ENCODE data around the gene PRKAR2A. TPM values are rescaled to one million over a fixed set of nuclear protein-coding genes. Genes with fewer than 3 reads are reported as not detected.
A peak's percentile ranks its signal among the peaks of the same experiment; 100 is the strongest.

PRKAR2A gene
- total RNA-seq (2014; rRNA removed; shearing (Covaris generic)): 25.8 and 30.2 TPM in 2 replicates
- 13.5 and 14.5 TPM in 2 replicates for polyA plus RNA-seq (2016; fragmentation: Nextera tagmentation; extraction: Ambion mirVana)
- long read RNA-seq, full-length matches to known transcripts: 4 of 8 reads
- long read RNA-seq, partial matches to known transcripts: 3 of 8 reads
- long read RNA-seq, other reads (novel, unspliced or antisense): 1 of 8 reads

DNA sequence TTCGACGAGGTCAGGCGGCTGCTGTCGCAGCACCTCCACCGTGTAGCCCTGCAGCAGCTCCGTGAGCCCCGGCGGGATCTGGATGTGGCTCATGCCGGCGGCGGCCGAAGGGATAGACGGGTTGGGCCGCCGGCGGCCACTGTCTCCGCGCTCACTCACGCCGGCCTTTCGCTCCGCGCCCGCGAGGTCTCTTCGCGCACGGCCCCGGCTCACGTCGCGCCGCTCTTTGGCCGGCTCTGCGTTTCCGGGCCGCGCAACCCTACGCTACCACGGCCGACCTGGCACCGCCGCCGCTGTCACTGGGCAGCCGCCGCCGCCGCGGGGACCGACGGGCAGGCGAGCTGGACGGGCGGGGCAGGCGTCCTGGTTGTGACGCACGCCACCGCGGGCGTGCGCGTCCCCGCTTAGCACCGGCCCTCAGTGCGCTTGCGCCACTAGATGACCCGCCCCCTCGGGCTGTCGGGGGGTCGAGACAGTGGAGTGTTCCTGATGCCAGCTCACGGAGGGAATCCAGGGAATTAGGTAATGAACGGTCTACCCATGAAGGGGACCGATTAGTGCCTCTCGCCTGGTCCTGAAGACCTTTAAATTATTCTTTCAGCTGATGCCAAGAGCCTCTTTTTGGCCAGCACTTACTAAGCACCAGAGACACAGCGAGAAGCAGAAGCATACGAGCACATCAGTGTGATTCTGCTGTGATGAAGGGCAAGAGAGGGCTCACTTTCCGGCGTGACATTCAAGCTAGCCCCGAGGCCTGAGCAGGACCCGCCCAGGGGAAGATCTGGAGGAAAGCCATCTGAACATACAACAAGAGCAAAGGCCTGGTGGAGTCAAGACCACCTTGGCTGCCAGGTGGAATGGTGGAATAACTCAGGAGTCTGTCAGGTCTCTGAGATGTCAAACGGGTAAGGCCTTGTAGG, at the start of gene PRKAR2A:
Gene PRKAR2A (minus strand): TSS at position 371 of the 920 bp plus-strand sequence. CDS start 278 bp downstream, at position 93.
- H3K27ac ChIP-seq (ENCODE audit: low read depth): no peak within 1 kb of the TSS
- H3K4me3 Mint-ChIP-seq: peak within 1 kb of the TSS; percentile 89
- peak within 1 kb of the TSS; percentile 87 for H3K4me2 ChIP-seq
- no peaks in the 10 kb centered on the region for H3K36me3 ChIP-seq (ENCODE audit: insufficient read depth)
- no peaks in the 10 kb centered on the region for H3K9me2 ChIP-seq (ENCODE audit: insufficient read depth)
- peaks cover 9% of the 10 kb centered on the region for H3K4me1 ChIP-seq (ENCODE audit: insufficient read depth)
- 0 out of 2 replicates have a peak, but pooled peaks cover 10% of the 10 kb centered on the region for H3F3A ChIP-seq (replicated peaks; ENCODE audit: low read depth)
- no peak within 1 kb of the TSS for H3K27ac Mint-ChIP-seq
- H3K4me1 Mint-ChIP-seq: peaks cover 11% of the 10 kb centered on the region
- H3K9me3 Mint-ChIP-seq: no peaks in the 10 kb centered on the region
- H4K20me1 ChIP-seq (replicated peaks; ENCODE audit: insufficient read depth): no peaks in the 10 kb centered on the region; the same call in 1 of the 2 replicates
- peak within 1 kb of the TSS; percentile 89 for H3K4me3 ChIP-seq
- H2AFZ ChIP-seq: peak within 1 kb of the TSS; percentile 99
- peaks cover 12% of the 10 kb centered on the region for H3K27me3 Mint-ChIP-seq (ENCODE audit: insufficient read depth, low read depth, poor library complexity)
- DNase-seq (ENCODE audit: low spot score) (peak; percentile 93), ATAC-seq (peak; percentile 87)
- H3K79me2 ChIP-seq (replicated peaks; ENCODE audit: insufficient read depth): peaks cover 15% of the 10 kb centered on the region; the same call in 1 of the 2 replicates
- H3K27me3 ChIP-seq (ENCODE audit: insufficient read depth): peaks cover 15% of the 10 kb centered on the region
- H3K36me3 Mint-ChIP-seq (ENCODE audit: low read depth): 0 out of 3 replicates have a peak, but pooled peaks cover 2% of the 10 kb centered on the region
- TF ChIP-seq, protein P1, sequence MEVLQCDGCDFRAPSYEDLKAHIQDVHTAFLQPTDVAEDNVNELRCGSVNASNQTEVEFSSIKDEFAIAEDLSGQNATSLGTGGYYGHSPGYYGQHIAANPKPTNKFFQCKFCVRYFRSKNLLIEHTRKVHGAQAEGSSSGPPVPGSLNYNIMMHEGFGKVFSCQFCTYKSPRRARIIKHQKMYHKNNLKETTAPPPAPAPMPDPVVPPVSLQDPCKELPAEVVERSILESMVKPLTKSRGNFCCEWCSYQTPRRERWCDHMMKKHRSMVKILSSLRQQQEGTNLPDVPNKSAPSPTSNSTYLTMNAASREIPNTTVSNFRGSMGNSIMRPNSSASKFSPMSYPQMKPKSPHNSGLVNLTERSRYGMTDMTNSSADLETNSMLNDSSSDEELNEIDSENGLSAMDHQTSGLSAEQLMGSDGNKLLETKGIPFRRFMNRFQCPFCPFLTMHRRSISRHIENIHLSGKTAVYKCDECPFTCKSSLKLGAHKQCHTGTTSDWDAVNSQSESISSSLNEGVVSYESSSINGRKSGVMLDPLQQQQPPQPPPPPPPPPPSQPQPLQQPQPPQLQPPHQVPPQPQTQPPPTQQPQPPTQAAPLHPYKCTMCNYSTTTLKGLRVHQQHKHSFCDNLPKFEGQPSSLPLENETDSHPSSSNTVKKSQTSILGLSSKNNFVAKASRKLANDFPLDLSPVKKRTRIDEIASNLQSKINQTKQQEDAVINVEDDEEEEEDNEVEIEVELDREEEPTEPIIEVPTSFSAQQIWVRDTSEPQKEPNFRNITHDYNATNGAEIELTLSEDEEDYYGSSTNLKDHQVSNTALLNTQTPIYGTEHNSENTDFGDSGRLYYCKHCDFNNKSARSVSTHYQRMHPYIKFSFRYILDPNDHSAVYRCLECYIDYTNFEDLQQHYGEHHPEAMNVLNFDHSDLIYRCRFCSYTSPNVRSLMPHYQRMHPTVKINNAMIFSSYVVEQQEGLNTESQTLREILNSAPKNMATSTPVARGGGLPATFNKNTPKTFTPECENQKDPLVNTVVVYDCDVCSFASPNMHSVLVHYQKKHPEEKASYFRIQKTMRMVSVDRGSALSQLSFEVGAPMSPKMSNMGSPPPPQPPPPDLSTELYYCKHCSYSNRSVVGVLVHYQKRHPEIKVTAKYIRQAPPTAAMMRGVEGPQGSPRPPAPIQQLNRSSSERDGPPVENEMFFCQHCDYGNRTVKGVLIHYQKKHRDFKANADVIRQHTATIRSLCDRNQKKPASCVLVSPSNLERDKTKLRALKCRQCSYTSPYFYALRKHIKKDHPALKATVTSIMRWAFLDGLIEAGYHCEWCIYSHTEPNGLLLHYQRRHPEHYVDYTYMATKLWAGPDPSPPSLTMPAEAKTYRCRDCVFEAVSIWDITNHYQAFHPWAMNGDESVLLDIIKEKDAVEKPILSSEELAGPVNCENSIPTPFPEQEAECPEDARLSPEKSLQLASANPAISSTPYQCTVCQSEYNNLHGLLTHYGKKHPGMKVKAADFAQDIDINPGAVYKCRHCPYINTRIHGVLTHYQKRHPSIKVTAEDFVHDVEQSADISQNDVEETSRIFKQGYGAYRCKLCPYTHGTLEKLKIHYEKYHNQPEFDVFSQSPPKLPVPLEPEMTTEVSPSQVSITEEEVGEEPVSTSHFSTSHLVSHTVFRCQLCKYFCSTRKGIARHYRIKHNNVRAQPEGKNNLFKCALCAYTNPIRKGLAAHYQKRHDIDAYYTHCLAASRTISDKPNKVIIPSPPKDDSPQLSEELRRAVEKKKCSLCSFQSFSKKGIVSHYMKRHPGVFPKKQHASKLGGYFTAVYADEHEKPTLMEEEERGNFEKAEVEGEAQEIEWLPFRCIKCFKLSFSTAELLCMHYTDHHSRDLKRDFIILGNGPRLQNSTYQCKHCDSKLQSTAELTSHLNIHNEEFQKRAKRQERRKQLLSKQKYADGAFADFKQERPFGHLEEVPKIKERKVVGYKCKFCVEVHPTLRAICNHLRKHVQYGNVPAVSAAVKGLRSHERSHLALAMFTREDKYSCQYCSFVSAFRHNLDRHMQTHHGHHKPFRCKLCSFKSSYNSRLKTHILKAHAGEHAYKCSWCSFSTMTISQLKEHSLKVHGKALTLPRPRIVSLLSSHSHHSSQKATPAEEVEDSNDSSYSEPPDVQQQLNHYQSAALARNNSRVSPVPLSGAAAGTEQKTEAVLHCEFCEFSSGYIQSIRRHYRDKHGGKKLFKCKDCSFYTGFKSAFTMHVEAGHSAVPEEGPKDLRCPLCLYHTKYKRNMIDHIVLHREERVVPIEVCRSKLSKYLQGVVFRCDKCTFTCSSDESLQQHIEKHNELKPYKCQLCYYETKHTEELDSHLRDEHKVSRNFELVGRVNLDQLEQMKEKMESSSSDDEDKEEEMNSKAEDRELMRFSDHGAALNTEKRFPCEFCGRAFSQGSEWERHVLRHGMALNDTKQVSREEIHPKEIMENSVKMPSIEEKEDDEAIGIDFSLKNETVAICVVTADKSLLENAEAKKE (CRISPR knock-in tag; IDR thresholded peaks at IDR 0.05): no peak
- TF ChIP-seq CREB1 (CRISPR knock-in tag; IDR thresholded peaks at IDR 0.05; ENCODE audit: low read depth) (peak; percentile 56; the same call in 1 of the 2 replicates), STAT1 (IDR thresholded peaks at IDR 0.05; ENCODE audit: unreplicated experiment) (no peak), EZH2phosphoT487 (IDR thresholded peaks at IDR 0.05; ENCODE audit: unreplicated experiment) (no peak), EZH2 (IDR thresholded peaks at IDR 0.05; ENCODE audit: low read depth, unreplicated experiment) (no peak), ZNF114 (CRISPR knock-in tag; IDR thresholded peaks at IDR 0.05) (no peak), POLR2AphosphoS5 (IDR thresholded peaks at IDR 0.05; ENCODE audit: low read depth) (peak; percentile 81), JUNB (IDR thresholded peaks at IDR 0.05; ENCODE audit: unreplicated experiment) (no peak), NANOG (IDR thresholded peaks at IDR 0.05; ENCODE audit: borderline replicate concordance) (no peak)
- TF ChIP-seq, protein P2, sequence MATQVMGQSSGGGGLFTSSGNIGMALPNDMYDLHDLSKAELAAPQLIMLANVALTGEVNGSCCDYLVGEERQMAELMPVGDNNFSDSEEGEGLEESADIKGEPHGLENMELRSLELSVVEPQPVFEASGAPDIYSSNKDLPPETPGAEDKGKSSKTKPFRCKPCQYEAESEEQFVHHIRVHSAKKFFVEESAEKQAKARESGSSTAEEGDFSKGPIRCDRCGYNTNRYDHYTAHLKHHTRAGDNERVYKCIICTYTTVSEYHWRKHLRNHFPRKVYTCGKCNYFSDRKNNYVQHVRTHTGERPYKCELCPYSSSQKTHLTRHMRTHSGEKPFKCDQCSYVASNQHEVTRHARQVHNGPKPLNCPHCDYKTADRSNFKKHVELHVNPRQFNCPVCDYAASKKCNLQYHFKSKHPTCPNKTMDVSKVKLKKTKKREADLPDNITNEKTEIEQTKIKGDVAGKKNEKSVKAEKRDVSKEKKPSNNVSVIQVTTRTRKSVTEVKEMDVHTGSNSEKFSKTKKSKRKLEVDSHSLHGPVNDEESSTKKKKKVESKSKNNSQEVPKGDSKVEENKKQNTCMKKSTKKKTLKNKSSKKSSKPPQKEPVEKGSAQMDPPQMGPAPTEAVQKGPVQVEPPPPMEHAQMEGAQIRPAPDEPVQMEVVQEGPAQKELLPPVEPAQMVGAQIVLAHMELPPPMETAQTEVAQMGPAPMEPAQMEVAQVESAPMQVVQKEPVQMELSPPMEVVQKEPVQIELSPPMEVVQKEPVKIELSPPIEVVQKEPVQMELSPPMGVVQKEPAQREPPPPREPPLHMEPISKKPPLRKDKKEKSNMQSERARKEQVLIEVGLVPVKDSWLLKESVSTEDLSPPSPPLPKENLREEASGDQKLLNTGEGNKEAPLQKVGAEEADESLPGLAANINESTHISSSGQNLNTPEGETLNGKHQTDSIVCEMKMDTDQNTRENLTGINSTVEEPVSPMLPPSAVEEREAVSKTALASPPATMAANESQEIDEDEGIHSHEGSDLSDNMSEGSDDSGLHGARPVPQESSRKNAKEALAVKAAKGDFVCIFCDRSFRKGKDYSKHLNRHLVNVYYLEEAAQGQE (IDR thresholded peaks at IDR 0.05; ENCODE audit: unreplicated experiment): no peak
- TF ChIP-seq, protein P3, sequence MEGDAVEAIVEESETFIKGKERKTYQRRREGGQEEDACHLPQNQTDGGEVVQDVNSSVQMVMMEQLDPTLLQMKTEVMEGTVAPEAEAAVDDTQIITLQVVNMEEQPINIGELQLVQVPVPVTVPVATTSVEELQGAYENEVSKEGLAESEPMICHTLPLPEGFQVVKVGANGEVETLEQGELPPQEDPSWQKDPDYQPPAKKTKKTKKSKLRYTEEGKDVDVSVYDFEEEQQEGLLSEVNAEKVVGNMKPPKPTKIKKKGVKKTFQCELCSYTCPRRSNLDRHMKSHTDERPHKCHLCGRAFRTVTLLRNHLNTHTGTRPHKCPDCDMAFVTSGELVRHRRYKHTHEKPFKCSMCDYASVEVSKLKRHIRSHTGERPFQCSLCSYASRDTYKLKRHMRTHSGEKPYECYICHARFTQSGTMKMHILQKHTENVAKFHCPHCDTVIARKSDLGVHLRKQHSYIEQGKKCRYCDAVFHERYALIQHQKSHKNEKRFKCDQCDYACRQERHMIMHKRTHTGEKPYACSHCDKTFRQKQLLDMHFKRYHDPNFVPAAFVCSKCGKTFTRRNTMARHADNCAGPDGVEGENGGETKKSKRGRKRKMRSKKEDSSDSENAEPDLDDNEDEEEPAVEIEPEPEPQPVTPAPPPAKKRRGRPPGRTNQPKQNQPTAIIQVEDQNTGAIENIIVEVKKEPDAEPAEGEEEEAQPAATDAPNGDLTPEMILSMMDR (conservative IDR thresholded peaks at IDR 0.05; ENCODE audit: low read depth in 2 of 2): no peak
- TF ChIP-seq, protein P4, sequence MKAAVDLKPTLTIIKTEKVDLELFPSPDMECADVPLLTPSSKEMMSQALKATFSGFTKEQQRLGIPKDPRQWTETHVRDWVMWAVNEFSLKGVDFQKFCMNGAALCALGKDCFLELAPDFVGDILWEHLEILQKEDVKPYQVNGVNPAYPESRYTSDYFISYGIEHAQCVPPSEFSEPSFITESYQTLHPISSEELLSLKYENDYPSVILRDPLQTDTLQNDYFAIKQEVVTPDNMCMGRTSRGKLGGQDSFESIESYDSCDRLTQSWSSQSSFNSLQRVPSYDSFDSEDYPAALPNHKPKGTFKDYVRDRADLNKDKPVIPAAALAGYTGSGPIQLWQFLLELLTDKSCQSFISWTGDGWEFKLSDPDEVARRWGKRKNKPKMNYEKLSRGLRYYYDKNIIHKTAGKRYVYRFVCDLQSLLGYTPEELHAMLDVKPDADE (IDR thresholded peaks at IDR 0.05): no peak
